ENCODE measurements around the gene ALKBH6.

GRCh38 chr19:36031308-36031707 is 17.3 kb upstream of the ALKBH6 start:
- TF ChIP-seq EZH2 (IDR thresholded peaks at IDR 0.05; ENCODE audit: insufficient read depth, poor library complexity, severe bottlenecking) (no peak), EZH2phosphoT487 (IDR thresholded peaks at IDR 0.05; ENCODE audit: insufficient read depth, low read depth) (no peak)
